HG03520 (cell line): ENCODE data around the gene CDH4.

Experiments
- ATAC-seq: cut with Tn5 transposase; IDR thresholded peaks from one replicate; pipeline ENCODE4 v1.9.1; 2021; ENCODE audit warnings: mild to moderate bottlenecking, moderate library complexity; ENCODE audit not compliant: unreplicated experiment

CDH4 gene

DNA sequence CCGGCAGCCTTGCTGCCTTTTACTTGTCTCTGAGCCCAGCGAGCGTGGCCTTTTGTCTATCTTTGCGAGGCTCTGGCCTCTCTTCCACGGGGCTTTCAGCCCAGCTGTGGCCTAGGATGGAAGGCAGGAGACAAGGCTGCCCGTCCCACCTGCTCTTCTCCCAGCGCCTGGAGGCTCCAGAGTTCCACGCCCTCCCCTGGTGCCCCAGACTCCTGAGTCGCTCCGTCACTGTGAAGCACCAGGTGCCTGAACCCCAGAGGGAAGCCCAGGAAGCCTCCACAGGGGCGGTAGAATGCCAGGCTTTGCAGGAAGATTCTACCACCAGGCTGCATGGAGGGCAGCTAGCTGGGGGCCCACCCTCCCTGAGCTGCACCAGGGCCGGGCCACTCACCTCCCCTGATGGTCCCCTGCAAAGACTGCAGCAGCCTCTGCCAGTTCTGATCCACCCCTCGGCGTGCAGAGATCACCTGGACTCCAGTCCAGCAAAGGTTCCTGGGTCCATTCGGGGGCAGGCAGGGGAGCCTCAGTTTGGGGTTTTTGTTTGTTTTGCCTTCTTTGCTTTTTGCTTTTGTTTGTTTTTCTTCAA lies 384.6 kb downstream of the CDH4 start:
- ATAC-seq: no peak

DNA sequence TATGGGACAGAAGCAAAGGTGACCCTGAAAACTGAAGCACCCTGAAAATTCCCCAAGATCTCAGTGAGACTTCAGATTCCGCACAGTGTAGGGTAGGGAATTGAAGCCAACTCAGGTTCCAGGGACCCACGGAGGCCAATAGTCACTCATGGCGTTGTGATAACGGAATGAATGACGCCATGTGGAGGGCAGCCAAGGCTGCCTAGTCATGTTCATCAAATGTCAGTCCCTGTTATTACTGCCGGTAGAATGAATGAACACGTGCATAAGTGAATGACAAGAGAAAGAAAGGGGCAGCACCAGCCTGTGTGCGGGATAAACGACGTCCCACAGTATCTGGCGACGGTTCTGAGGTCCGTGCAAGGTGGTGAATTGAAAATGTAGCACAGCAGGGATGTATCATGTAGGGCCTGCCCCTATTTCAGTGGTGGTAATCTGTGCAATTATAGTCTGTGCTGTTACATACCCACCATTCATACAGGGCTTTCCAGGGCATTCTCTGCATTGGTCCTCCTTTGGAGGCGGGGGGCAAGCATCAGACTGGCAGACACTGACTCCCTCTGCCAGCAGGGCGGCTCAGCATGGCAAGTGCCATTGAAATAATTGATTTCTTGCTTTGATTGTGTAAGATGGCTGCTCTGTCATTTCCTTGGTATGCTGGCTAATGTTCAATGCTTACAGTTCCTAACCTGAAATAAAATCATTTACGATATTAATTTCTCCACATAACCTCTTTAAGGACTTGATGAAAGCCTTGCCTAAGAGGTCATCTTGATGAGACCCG lies 386.9 kb downstream of the CDH4 start:
- no peak for ATAC-seq

DNA sequence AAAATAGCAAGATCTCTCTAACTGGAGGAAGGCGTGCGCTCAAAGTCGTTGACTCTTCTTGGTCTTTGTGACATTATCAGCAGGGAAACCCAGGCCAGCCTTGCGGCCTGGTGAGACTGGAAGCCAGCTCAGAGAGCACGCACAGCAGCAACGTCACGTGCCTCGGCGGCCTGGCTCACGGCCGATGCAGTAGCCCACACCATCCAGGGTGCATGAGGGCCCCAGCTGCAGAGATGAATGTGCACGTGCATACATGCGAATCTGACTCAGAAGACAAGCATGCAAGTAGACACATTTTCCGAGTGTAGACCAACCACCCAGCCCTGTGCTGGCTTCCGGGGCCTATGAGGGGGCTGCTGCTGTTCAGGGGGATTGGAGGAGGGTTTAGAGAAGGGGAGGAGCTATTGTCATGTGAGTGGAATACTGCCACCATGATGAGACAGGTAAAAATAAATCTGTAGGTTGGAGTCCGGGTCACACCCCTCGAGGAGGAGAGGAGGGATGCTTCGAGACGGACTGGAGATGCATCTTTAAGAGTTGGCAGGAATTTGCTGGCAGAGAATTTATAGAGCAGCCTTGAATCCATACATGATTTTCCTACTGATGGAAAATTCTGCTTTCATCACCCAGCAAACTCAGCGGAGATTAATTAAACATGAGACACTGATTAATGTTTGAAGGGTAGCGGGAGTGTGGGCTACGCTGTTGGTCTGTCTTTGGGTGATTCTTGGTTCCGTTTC lies 388.2 kb downstream of the CDH4 start:
- no peak for ATAC-seq

DNA sequence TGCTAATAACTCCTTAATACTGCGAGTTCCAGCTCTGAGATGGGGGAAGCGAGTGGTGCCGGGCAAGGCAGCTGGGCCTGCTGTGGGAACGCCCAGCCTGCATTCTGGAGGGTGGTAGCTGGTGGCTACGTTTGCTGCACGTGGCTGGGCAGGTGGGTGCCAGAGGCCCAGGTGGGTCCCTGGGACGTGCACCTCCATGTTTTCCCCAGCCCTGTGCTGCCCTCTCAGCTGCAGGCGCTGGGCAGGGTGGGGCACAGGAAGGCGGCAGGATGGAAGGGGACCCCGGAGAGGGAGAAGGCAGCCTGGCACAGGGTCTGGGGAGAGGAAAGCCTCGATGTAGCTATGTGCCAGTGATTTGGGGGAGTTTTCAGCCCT lies 388.8 kb downstream of the CDH4 start:
- no peak for ATAC-seq

DNA sequence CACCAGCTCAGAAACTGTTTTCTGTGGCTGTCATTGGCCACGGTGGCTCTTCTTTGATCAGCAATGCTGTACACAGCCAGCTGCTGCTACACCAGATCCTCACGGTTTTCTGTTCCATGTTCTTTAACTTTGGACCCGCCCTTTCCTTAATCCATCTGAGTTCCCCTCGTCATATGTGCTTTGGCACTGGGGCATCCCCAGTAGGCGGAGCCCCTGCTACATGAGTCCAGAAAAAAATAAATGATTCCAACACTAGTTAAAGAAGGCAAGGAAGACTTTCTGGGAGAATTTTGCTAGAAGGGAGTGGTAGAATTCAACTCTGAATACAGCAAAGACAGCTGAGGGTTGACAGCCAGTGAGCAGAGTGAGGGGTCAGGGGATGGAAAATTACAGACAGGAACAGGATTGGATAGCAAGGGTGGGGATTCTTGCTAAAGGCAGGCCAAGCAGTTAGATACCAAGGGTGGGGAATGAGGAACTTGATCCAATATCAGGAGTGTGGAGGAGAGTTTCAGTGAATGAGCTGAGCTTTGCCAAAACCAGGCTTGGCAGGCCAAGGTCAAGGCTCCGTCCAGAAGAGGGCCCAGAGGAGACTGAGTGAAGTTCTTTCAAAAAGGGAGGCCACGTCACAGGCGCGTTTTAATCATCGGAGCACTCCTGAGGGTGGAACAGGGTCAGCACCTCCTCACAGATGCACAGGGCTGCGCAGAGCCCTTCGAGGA lies 391.8 kb downstream of the CDH4 start:
- no peak for ATAC-seq

DNA sequence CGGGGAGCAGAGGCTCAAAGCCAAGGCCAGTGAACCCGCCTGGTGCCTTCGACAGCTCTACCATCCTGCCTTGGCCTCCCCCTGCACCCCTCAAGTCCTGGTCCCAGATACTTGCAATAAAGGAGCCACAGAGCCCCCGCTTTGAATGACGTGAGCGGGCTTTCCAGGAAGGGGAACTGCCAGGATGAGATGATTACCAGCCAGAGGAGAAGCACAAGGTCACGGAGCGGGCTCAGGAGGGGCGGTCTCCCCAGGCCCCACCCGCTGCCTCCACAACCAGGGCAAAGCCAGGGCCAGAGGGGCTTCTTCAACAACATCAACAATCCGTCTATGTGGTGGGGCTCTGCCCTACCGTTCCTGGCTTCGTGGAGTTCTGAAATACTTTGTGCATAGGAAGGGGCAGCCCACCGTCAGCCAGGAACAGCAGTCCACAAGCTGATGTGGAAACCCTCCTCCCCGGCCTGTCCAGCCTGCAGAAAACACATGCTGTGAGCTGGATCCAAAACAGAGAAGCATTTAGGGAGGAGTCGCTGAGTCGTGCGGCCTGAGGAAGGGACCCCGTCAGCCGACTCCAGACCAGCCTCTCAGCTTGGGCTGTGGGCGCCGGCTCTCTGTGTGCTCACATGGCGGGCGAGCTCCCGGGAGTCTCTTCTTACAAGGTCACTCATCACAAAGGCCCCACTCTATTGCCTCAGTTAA lies 392.5 kb downstream of the CDH4 start:
- no peak for ATAC-seq

DNA sequence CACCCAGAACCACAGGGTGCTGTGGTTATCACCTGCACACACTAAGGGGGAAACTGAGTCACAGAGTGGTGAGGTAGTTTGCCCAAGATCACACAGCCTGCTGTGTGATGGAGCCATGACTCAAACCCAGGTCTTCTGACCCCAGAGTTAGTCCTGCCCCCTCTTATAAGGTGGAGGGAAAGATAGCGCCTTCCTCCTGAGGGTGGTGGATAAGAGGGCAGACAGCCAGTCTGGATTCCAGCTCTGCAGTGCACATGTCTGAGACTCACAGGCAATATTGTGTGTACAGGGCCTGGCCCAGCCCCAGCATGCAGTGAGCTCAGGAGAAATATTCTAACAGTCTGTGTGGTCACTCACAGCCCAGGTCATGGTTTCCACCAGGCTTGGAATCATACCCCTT lies 393.7 kb downstream of the CDH4 start:
- no peak for ATAC-seq

DNA sequence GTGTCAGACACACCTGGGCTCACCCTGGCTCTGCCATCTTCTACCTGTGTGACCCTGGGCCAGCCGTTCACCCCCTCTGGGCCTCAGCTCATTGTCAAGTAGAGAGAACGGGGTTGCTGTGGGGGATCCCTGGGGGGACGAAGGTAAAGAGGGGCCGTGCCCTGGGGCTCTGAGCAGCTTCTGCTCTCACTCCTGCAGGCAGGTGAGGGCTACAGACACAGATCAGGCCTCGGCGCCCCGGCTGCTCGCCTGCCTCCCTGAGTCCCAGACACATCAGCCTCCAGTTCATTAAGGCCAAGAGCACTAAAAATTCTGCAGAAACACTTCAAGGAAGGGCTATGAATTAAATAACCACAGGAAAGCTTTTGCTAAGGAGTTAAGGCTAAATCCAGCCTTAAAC lies 394.4 kb downstream of the CDH4 start:
- no peak for ATAC-seq

DNA sequence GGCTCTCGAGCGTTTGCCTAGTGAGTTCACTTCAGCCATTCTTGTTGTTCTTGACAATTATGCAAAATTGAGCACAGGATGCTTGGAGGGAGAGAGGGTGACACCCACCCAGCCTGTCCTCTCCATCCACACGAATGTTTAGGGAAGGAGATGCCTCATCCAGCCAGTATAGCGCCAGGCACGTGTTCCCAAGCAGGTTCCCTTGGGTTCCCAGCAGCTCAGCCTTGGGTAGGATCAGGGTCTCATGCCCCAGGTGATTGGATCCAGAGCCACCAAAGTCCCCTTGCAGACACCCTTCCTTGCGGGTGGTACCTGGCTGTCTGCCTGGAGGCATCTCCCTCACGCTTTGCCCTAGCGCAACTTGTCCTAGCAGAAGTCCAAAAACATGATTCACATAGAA lies 394.9 kb downstream of the CDH4 start:
- no peak for ATAC-seq

DNA sequence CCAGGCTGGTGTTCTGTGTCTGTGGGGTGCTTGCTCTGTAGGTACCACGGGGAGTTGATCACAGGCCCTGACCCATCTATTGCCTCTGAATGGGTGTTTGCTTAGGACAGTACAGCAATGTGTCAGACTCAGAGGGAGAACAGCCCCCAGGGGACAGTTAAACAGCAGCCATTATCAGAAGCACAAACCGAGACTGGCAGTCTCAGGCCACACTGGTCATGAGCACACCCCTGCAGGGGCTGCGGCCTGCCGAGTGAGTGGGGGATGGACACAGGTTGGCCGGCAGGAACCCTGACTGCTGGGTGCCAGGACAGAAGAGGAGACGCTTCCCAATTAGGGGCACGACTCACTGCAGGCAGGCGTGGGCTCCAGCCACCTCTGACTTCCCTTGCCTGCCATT lies 395.6 kb downstream of the CDH4 start:
- no peak for ATAC-seq

DNA sequence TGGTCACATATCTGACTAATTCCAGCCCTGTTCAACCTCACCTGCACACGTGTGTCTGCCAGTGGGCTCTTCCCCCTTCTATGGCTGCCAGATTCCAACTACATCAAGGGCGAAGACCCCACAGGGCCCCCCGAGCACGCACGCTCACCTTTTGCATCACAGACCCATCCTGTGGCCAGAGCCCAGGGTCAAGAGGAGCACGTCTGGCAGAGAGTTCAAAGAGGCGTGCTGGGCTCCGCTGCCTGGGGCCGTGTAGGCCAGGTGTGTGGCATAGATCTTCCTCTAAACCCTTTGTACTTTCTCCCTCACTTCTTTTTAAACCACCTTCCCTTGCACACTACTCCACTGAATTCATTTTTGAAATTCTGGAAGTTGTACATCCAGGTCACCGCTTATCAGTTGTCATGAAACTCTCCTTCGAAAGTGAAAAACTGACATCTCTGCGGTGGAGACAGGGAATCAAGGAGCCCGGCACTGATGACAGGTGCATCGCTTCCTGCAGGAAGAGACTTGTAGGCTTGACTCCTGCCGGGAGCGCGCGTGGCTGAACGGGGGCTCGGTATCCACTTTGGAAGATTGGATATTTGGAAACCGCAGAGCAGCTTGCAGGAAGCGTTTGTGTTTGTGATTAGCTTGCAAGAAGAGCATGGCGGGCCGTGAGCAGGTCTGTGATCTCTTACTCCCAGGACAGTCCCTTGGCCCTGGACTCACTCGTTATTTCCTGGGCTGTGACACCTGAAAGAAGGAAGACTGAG lies 397.2 kb downstream of the CDH4 start:
- no peak for ATAC-seq

DNA sequence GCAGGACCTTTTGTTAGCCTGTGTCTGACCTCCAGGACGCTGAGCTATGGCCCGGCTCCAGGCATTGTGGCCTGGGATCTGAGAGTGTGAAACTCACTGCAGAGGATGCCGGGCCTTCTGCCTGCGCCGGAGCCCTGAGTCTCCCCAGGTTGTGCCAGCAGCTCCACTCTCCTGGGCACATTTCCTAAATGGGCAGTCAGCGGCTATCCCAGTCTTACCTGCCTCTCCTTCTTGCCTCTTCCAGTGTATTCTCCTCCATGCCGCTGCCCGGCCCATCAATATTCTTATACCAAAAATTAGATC lies 397.8 kb downstream of the CDH4 start:
- ATAC-seq: no peak

DNA sequence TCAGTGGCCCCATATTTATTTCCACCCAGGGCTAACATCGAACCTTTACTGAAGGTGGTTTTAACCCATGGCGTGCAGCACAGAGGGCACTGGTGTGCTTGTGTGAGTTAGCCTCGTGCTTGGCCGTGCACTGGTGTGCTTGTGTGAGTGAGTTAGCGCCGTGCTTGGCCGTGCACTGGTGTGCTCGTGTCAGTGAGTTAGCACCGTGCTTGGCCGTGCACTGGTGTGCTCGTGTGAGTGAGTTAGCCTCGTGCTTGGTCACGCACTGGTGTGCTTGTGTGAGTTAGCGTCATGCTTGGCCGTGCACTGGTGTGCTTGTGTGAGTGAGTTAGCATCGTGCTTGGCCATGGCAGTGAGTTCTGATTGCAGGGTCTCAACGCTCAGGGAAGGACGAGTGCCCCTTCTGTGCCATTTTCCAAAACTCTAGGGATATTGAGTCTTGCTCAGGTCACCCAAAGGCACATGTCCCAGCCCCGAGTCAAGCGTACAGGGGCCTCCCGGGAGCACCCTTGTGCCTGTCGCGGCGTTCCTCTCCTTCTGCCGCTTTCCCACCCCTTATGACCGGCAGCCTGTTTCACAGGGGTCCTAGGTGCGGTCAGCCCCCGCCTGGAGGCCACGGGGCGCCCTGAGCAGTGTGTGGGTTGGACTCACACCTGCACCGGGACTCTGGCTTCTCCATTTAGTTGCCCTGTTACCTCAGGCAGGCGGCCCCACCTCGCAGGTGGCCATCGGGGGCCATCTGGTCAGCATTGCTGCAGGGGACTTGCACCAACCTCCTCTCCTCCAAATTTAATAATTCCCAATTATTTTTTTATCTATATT lies 399.1 kb downstream of the CDH4 start:
- no peak for ATAC-seq

DNA sequence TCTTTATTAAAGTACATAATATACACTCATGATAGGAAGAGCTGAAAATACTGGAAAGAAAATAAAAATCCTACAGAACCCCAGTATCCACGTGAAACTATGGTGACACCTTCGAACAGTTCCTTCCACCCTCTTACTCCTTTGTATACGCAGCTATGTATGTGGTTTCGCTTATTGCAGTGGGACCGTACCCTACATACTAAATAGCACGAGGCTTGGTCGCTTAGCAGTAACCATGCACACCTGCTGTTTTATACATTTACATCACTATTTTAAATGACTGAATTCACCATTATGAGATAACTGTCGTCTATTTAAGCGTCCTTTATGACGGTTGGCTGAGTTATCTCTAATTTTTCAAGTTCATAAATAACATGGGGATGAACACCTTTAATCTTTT lies 400.1 kb downstream of the CDH4 start:
- no peak for ATAC-seq

DNA sequence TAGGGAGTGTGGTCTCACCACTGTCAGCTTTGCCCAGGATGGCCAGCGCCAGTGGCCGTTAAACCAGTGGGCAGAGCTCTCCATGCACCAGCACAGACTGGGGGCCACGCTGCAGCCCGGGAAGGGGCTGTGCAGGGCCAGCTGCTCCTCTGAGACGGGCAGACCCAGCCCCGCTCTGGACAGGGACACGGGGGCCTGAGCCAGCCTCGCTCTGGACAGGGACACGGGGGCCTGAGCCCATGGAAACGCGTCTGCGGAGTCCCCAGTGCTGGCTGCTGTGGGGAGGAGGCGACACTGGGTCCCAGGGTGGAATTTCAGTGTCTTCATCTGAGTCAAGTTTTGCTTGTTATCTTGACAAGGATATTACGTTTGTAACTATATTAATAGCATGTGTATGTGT lies 402.7 kb downstream of the CDH4 start:
- ATAC-seq: no peak

DNA sequence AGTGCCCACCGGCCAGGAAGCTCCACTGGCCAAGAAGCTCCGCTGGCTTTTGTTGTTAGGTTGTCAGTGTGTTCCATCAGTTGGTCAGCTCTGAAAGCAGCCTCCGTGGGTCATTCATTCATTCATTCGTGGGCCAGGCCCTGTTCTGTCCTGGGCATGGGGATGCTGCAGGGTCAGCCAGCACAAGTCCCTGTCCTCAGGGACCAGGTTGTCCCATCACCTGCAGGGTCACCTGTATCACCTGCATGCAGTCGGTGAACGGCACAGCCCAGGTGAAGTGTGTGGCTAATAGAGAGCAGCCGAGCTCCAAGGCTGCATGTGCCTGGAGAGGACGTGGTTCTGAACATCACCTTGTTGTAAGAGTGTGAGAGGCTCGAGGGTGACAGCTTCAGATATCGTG lies 403.5 kb downstream of the CDH4 start:
- ATAC-seq: no peak

DNA sequence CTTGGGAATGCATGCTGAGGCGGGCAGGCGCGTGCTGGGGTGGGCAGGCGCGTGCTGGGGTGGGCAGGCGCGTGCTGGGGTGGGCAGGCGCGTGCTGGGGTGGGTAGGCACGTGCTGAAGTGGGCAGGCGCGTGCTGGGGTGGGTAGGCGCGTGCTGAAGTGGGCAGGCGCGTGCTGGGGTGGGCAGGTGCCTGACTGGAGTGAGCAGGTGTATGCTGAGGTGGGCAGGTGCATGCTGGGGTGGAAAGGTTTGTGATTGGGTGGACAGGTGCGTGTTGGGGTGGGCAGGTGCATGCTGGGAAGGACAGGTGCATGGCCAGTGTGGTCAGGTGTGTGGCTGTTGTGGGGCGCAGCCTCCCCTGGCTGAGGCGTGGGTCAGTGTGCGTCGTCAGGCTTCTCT lies 404.1 kb downstream of the CDH4 start:
- no peak for ATAC-seq

DNA sequence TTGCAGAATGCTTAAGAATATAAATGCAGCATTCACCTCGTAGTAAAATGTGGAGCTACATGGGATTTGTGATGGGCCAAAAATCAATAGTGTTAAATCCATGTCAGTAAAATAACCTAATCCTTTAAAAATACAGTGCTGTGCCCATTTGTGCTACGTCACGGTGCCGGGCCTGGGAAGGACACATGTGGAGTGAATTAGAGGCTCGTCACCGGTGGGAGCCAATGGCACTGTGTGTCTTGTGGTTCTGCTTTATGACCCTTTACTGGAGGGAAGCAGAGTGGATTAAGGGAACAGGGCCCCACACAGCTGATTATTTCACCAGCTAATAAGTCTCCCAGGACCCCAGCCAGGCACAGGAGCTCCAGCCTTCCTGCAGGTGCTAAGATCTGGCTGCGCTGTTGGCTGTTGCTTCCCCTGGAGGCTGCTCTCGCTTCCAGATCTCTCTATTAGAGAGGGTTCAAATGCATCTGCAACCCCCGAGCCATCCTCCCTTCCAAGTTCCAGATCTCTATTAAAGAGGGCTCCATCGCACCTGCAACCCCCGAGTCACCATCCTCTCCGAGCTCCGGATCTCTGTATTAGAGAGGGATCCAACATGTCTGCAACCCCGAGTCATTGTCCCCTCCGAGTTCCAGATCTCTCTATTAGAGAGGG lies 405.8 kb downstream of the CDH4 start:
- no peak for ATAC-seq

DNA sequence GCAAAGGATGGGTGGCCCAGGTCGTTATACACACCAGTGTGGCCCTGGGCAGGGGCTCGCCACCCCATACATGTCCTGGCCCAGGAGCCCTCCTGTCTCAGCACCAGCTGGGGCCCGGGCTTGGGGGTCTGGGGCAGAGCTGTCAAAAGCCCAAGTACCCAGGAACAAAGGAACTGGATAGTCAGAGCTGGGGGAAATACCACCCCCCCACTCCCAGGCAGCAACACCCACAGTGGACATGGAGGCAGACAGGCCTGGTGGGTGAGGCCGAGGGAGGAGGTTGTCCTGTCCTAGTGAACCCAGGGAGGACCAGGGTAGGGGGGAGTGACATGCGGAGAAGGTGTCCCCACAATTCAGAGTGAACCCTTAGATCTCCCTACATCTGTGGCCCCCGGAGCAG lies 406.5 kb downstream of the CDH4 start:
- ATAC-seq: no peak
